ENCODE measurements around the gene FLVCR2.

Gene FLVCR2

GRCh38 chr14:75568140-75568539, 10.3 kb upstream of the FLVCR2 start:
- no peak for TF ChIP-seq REST (IDR thresholded peaks at IDR 0.05; ENCODE audit: insufficient read depth in 1 of 2, low read depth in 2 of 2, low read length in 2 of 2)
- no peak for TF ChIP-seq SIN3A (IDR thresholded peaks at IDR 0.05; ENCODE audit: borderline replicate concordance, insufficient read depth, low read length)
- TF ChIP-seq POLR2AphosphoS5 (IDR thresholded peaks at IDR 0.05; ENCODE audit: low read depth, low read length): no peak
- TF ChIP-seq TAF1 (IDR thresholded peaks at IDR 0.05; ENCODE audit: borderline replicate concordance, insufficient read depth, low read length): no peak
- no peak for TF ChIP-seq FOXP2 (optimal IDR thresholded peaks at IDR 0.05; ENCODE audit: borderline replicate concordance, extremely low read depth, extremely low read length, insufficient read depth)

GRCh38 chr14:75568791-75569190, 9.6 kb upstream of the FLVCR2 start:
- TF ChIP-seq FOXP2 (optimal IDR thresholded peaks at IDR 0.05; ENCODE audit: borderline replicate concordance, extremely low read depth, extremely low read length, insufficient read depth) (no peak), SIN3A (IDR thresholded peaks at IDR 0.05; ENCODE audit: borderline replicate concordance, insufficient read depth, low read length) (no peak), POLR2AphosphoS5 (IDR thresholded peaks at IDR 0.05; ENCODE audit: low read depth, low read length) (no peak), TAF1 (IDR thresholded peaks at IDR 0.05; ENCODE audit: borderline replicate concordance, insufficient read depth, low read length) (no peak), REST (IDR thresholded peaks at IDR 0.05; ENCODE audit: insufficient read depth in 1 of 2, low read depth in 2 of 2, low read length in 2 of 2) (no peak)

GRCh38 chr14:75570797-75571196, 7.6 kb upstream of the FLVCR2 start:
- TF ChIP-seq TAF1 (IDR thresholded peaks at IDR 0.05; ENCODE audit: borderline replicate concordance, insufficient read depth, low read length) (no peak), FOXP2 (optimal IDR thresholded peaks at IDR 0.05; ENCODE audit: borderline replicate concordance, extremely low read depth, extremely low read length, insufficient read depth) (no peak), POLR2AphosphoS5 (IDR thresholded peaks at IDR 0.05; ENCODE audit: low read depth, low read length) (no peak), SIN3A (IDR thresholded peaks at IDR 0.05; ENCODE audit: borderline replicate concordance, insufficient read depth, low read length) (no peak), REST (IDR thresholded peaks at IDR 0.05; ENCODE audit: insufficient read depth in 1 of 2, low read depth in 2 of 2, low read length in 2 of 2) (no peak)

- no peak for TF ChIP-seq REST (IDR thresholded peaks at IDR 0.05; ENCODE audit: insufficient read depth in 1 of 2, low read depth in 2 of 2, low read length in 2 of 2)
- no peak for TF ChIP-seq POLR2AphosphoS5 (IDR thresholded peaks at IDR 0.05; ENCODE audit: low read depth, low read length)
- no peak for TF ChIP-seq TAF1 (IDR thresholded peaks at IDR 0.05; ENCODE audit: borderline replicate concordance, insufficient read depth, low read length)
- TF ChIP-seq SIN3A (IDR thresholded peaks at IDR 0.05; ENCODE audit: borderline replicate concordance, insufficient read depth, low read length): no peak
- TF ChIP-seq FOXP2 (optimal IDR thresholded peaks at IDR 0.05; ENCODE audit: borderline replicate concordance, extremely low read depth, extremely low read length, insufficient read depth): no peak
Measured at GRCh38 chr14:75572104-75572503, 6.3 kb upstream of the FLVCR2 start.

GRCh38 chr14:75577090-75577489, 1.3 kb upstream of the FLVCR2 start:
- no peak for TF ChIP-seq TAF1 (IDR thresholded peaks at IDR 0.05; ENCODE audit: borderline replicate concordance, insufficient read depth, low read length)
- TF ChIP-seq REST (IDR thresholded peaks at IDR 0.05; ENCODE audit: insufficient read depth in 1 of 2, low read depth in 2 of 2, low read length in 2 of 2): no peak
- no peak for TF ChIP-seq FOXP2 (optimal IDR thresholded peaks at IDR 0.05; ENCODE audit: borderline replicate concordance, extremely low read depth, extremely low read length, insufficient read depth)
- TF ChIP-seq SIN3A (IDR thresholded peaks at IDR 0.05; ENCODE audit: borderline replicate concordance, insufficient read depth, low read length): no peak
- TF ChIP-seq POLR2AphosphoS5 (IDR thresholded peaks at IDR 0.05; ENCODE audit: low read depth, low read length): no peak

Measured in PFSK-1 (cell line).